ENCODE results near the gene NUDT1.

GRCh38 chr7:2273866-2274265 lies 31.8 kb downstream of the NUDT1 start:
- TF ChIP-seq CTCF (conservative IDR thresholded peaks at IDR 0.05 in 1 of 2, IDR thresholded peaks at IDR 0.05 in 1 of 2; ENCODE audit: low read depth in 1 of 2, low read length in 2 of 2): no peak
- TF ChIP-seq EZH2 (IDR thresholded peaks at IDR 0.05; ENCODE audit: low read length, missing control alignments): no peak
